HG03175 (cell line): ENCODE measurements around the gene RLF.
"Not testable (repeated sequence)": the region's sequence is repeated elsewhere in the genome, so short reads cannot be mapped to it uniquely, and the experiment has no call there.

Source experiments
- ATAC-seq: cut with Tn5 transposase; IDR thresholded peaks from one replicate; pipeline ENCODE4 v1.9.1; 2021; ENCODE audit warnings: mild to moderate bottlenecking, moderate library complexity; ENCODE audit not compliant: unreplicated experiment

The RLF gene

GRCh38 chr1:40162753-40163441 is 1.7 kb downstream of the RLF start:
- ATAC-seq, result no peak

- ATAC-seq, result no peak
These were observed 6.1 kb downstream of the RLF start for GRCh38 chr1:40167317-40167716.

DNA sequence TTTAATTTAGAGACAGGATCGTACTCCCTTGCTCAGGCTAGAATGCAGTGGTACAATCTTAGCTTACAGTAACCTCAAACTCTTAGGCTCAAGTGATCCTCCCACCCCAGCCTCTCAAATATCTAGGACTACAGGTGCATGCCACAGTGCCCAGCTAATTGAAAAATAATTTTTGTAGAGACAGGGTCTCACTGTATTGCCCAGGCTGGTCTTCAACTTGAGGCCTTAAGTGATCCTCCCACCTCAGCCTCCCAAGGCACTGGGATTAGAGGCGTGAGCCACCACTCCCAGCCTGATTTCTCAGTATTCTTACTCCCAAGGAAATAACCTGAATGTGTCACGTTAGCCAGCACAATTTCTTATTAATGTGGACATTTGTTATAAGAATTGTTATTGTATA is 9.8 kb downstream of the RLF start:
- no peak for ATAC-seq

DNA sequence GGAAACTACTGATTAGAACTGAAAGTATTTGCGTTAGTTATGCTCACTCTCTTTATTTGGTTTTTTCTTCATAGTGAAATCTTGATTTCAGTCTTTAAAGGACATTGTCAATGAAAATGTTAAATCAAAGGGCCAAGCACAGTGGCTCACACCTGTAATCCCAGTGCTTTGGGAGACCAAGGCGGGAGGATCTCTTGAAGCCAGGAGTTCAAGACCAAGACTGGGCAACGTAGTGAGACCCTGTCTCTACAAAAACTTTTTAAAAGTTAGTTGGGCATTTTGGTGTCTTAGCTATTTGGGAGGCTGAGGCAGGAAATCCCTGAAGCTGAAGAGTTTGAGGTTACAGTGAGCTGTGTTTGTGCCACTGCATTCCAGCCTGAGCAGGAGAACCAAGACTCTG is 13.6 kb downstream of the RLF start:
- ATAC-seq, result no peak

DNA sequence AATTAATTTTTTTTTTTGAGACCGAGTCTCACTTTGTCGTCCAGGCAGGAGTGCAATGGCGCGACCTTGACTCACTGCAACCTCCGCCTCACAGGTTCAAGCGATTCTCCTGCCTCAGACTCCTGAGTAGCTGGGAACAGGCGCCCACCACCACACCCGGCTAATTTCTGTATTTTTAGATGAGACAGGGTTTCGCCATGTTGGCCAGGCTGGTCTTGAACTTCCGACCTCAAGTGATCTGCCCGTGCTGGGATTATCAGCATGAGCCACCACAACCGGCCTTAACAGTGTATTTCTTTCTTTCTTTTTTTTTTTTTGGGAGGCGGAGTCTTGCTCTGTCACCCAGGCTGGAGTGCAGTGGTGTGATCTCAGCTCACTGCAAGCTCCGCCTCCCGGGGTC is 15.8 kb downstream of the RLF start:
- not testable (repeated sequence) for ATAC-seq

GRCh38 chr1:40178200-40178599 is 17.0 kb downstream of the RLF start:
- ATAC-seq, result no peak

GRCh38 chr1:40179496-40180089 is 18.4 kb downstream of the RLF start:
- ATAC-seq, result no peak

- no peak for ATAC-seq
These were observed 22.0 kb downstream of the RLF start for GRCh38 chr1:40183055-40183710.

DNA sequence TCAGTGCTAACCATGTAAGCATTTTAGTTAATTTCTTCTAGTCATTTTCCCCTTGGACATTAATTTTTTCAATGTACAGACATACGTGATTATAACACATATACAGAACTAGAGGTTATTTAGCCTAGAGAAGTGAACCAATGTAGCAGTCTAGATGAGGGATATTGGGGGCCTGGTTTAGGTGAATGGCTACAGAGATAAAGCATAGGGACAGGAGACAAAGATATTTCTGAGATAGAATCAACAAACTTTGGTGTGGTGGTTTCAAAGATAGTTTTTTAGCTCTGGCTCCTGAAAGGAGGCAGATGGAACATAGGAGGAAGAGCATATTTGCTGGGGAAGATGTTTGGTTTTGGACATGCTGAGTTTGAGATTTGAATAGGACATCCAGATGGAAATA is 23.0 kb downstream of the RLF start:
- no peak for ATAC-seq

DNA sequence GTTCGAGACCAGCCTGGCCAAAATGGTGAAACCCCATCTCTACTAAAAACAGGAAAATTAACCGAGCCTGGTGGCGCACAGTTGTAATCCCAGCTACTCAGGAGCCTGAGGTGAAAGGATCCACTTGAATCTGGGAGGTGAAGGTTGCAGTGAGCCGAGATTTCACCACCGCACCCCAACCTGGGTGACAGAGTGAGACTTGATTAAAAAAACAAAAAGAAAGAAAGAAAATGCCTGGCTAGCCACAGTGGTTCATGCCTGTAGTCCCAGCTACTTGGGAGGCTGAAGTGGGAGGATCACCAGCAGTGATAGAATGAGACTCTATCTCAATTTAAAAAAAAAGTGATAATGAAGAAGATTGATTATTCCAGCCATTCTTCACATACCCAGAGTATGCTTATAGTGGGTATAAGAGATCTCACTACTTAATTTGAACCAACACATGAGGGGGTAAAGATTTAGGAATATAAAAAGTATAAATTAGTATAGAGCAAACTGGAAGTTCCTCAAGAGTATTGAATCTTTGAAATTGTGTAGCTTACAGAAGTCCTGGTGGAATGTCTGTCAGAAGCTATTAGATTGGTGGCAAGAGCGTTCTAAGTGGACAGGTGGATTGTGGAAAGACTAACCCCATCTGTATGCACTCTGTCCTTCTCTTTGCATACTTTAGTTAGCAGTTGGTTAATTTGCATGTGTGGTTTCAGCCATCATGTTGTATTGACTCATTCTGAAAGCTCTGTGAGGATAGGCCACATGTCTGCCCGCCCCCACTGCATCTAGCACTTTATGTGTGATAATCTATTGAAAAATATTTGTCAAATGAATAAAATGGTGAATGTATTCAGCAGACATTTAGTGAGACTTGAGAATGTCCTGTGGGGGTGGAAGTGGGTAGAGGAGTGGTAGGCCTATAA is 25.0 kb downstream of the RLF start:
- ATAC-seq, result peak; percentile 99

DNA sequence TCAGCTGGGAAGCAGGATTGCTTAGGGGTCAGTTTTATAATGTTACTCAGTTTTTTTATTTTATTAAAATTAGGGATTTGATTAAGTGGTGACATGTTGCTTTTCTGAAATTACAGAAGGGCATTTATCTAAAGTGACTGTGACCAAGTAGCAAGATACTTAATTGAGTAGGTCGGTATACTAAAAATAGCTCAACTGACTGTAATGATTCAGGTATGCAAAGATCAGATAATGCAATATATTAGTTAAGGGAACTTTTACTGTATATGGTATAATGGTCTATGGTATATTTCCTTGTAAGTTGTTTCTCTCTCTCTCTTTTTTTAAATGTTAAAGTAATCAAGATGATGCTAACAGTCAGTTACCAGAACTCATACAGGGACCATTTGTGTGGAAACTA is 26.2 kb downstream of the RLF start:
- ATAC-seq, result no peak

GRCh38 chr1:40194639-40195038 is 33.5 kb downstream of the RLF start:
- ATAC-seq, result not testable (repeated sequence)

DNA sequence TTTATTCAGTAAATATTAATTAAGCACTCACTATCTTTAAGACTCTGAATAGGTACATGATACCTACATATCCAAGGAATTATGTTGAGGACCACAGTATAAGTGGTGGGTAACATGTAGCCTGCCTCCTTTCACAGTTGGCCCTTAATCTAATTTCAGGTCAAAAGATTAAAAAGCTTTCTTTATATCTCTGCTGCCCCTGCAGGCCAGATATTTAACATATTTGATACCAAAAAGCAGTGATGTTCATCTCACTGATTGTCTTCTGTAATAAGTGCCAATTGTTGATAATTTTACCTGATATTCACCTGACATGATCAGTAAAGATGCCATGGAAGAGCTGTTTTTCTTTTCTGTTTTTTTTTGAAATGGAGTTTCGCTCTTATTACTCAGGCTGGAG is 36.5 kb downstream of the RLF start:
- ATAC-seq, result no peak

DNA sequence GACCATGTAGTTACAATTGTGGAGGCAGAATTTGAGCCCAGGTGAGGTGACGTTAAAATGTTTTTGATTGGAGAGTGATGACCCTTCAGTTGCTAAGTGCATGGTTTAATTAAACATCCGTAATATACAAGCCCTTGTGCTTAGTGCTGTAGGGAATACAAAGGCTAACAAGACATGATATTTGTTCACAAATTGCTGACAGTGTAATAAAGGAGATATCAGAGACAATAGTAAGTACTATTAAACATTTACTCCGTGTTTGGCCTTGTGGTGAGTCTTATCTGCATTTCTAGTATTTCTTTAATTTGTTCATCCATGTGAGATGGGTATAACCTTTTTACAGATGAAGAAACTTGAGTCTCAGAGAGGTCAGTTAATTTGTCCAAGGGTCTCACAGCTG is 37.9 kb downstream of the RLF start:
- ATAC-seq, result no peak

- no peak for ATAC-seq
These were observed 43.7 kb downstream of the RLF start for GRCh38 chr1:40204856-40205255.

- no peak for ATAC-seq
These were observed 49.5 kb downstream of the RLF start for GRCh38 chr1:40210511-40211204.

- no peak for ATAC-seq
These were observed 57.1 kb downstream of the RLF start for GRCh38 chr1:40218333-40218732.

DNA sequence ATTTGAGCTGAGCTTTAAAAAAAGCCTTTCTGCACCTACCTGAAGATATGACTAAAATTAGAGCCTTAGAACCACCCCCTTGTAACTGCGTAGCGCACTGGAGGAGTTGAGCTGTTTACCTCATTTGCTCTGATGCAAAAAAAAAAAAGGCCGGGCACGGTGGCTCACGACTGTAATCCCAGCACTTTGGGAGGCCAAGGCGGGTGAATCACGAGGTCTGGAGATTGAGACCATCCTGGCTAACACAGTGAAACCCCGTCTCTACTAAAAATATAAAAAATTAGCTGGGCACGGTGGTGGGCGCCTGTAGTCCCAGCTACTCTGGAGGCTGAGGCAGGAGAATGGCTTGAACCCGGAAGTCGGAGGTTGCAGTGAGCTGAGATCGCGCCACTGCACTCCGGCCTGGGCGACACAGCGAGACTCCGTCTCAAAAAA is 60.3 kb downstream of the RLF start:
- ATAC-seq, result not testable (repeated sequence)

GRCh38 chr1:40221977-40222772 is 61.0 kb downstream of the RLF start:
- no peak for ATAC-seq

DNA sequence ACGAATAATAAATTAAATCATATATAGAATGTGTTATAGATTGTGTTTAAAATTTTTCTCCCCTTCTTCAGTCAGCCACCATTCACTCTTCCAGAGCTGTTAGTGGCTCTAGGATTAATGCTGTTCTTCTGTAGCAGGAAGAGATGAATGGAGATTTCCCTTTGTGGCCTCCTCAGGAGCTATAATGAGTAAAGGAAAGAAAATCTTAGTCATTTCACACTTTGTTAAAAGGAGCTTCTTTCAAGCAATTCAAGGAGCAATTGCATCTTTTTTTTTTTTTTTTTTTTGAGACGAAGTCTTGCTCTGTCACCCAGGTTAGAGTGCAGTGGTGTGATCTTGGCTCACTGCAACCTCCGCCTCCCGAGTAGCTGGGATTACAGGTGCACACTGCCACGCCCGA is 62.9 kb downstream of the RLF start:
- ATAC-seq, result no peak
